ENCODE results near the gene RABGGTA. TPM values are rescaled to one million over a fixed set of nuclear protein-coding genes. Genes with fewer than 3 reads are reported as not detected.

RABGGTA gene
- polyA plus RNA-seq, 10 donors = 10.0 to 20.1 (median 13.3) TPM

DNA sequence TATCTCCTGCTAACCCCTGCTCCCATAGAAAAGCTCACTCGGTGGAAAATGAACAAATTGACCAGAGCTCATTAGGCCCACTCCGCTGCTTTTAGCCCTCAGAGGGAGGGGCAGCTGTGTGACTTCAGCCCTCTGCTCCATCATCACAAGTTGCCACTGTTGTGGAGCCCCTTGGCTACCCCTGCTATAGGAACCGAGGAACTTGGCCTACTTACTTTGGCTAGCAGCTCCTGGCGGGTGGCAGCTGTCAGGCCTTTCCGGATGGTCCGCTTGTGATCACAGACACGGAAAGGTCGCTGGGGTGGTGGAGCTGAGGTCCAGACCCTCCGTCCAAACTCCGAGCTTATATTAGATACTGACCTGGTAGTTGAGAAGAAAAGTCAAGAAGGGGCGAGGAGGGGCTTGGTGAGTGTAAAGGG is 35.8 kb upstream of the RABGGTA start:
- DNase-seq = no peak

DNA sequence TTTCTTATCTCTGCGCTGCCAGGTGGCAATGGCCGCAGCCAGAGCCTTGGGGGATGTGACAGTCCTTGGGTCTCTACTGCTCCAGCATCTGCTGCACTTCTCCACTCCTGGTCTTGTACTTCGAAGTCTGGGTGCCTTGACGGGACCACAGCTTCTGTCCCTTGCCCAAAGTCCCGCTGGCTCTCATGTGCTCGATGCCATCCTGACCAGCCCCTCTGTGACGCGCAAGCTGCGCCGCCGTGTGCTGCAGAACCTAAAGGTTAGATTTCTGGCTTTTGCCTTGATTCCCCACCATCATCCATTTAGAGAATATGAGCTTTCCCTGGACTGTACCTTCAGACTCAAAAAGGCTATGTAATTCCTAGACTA is 32.6 kb upstream of the RABGGTA start:
- DNase-seq = no peak

DNA sequence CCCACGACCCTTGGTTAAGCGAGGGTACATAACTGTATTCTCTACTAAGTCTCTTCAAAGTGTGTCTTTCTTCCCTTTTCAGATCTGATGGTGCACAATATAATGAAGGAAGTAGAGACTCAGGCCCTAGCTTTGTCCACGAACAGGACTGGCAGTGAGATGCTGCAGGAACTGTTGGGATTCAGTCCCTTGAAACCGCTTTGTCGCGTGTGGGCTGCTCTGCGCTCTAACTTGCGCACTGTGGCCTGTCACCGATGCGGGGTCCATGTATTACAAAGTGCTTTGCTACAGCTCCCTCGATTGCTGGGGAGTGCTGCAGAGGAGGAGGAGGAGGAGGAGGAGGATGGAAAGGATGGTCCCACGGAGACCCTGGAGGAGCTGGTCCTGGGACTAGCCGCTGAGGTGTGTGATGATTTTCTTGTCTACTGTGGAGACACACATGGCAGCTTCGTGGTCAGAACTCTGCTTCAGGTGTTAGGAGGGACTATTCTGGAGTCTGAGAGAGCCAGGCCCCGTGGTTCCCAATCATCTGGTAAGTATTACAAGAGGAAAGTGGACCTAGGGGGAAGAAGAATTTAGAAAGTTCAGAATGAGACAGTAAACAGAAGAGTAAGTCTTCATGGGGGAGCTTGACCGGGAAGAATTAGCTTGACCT is 29.1 kb upstream of the RABGGTA start:
- no peak for DNase-seq

DNA sequence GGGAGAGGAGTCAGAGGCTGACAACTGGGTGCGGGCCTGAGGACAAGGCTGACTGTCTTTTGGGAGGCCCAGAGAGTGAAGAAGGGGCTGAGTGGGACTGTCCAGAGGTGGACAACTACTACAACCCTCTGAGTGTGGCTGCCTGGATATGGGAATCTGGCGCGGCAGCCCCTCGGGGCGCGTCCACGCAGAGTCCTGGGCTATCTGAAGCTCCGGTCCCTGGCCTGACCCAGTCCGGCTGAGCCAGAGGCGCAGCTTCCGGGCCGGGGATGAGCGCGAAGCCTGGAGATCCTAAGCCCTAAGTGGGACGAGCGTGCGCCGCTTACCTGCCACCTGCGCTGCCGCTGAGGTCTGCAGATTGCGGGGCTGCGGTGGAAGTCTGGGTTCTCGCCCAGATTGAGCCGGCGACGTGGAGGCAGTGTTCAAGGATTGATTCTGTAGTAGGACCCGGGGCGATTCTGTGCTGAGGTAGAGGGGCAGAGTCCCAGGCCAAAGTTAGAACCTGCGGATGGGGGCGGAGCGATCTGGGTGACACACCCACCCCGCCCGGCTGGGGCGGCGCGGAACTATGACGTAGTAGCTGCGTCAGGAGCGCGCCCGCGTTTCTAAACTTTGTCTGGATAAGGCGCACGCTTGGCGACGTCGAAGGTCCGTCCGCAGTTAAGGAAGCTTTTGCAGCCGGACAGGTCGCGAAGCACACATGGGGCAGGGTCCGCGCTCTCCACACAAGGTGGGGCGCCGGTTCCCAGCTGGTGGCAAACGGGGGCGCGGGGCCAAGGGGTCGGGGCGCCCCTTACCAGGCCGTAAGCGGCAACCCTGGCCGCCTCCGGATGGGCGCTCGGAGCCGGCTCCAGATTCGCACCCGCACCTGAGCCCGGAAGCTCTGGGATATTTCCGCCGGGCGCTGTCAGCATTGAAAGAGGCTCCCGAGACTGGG is 28.1 kb upstream of the RABGGTA start, which contains the start of the genes DHRS1 and NOP9:
TSS of gene DHRS1 (minus strand) at position 526 of the 937 bp plus-strand sequence. CDS start 674 bp downstream, outside the sequence.
TSS of gene NOP9 (plus strand) at position 596 of the 937 bp plus-strand sequence. CDS start at position 701, 105 bp downstream.
- peak; percentile 87 to 95 (median 93) for DNase-seq

DNA sequence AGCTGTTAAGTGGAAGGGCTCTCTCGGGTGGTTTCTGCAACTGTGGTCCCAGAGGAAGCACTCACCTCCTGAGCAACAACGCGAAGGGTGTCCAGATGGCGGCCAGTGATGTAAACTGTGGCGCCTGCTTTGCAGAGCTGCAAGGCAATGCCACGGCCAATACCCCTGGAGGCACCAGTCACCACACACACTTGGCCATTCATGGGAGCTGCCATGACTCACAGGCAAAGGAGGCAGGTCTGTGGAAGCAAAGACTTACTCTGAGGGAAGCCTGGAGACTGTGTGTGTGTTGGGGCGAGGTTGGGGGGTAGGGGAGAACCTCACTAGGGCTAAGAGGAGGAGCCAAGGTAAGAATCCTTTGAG is 27.5 kb upstream of the RABGGTA start:
- DNase-seq = no peak

DNA sequence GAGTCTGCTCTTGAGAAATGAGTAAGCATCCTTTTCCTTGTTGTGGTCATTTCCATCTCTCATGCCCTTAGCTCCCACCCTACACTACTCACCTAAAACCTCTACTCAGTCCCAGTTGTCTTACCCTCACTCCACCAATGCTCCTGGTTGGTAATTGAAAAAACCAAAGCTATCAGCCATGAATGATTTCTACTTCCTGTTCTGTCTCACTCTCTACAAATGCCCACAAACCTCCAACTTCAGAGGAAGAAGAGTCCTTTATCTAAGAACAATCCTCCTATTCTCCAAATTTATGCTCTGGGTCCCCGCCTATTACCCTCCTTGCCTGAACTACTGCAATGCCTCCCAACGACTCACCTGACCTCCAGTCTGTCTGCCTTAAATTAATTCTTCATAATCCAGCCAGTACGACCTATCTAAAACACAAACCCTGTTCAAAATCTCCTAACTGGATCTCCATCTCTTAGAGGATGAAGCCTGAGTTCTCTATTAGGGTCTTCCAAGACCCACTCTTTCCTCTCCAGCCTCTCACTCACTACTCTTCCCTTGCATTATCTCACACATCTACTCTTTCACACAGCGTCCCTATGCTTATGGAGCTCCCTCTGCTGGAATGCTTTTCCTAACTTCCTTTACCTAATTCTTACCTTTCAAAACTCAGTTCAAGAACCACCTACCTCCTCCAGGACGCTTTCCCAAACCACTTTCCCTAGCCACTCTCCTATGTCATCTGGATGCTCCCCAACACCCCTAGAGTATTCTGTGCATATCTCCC is 26.0 kb upstream of the RABGGTA start:
- DNase-seq = no peak

DNA sequence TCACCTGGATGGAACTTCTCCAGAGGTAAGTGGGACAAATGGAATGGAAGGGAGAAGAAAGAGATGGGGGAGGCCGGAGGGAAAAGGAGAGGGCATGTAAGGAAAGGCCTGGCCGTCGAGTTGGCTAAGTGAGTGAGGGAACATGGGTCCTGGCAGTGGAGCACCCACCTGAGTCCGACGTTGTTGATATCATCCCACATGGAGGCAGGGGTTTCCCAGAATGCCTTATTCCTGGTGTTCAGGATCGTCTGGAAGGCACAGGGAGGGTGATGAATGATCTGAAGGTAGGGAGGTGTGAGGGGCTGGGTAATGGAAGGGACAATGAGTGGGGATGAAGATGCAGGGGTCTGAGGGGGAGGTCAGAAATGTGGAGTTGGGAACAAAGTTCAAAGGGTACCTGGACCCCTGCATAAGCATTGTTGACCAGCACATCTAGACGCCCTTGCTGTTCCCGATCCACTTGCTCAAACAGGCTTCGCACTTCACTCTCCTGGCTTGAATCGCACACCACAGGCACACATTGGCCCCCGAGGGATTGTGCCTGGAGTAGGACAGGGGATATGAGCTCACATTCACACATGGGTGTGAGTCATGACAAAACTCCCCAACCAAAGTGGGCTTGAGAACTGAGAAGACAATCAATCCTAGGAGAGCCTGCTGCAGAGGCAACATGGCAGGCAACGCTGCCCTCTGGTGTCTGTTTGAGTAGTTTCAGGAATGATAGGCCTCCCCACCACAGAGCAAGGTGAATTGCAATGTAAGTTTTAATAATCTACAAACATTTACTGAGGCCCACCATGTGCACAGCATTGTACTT is 25.2 kb upstream of the RABGGTA start:
- DNase-seq = peak; percentile 71 to 81 (median 80)

DNA sequence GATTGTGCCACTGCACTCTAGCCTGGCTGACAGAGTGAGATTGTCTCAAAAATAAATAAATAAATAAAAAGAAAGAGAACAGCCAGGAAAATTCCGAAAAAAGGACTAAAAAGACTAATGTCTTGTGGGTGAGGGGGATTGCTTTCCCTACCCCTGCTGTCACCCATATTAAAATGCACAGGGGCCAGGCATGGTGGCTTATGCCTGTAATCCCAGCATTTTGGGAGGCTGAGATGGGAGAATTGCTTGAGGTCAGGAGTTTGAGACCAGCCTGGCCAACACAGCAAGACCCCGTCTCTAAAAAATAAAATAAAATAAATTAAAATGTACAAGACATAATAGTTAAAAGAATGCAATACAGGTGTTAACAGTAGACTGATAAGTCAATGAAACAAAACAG is 22.1 kb upstream of the RABGGTA start:
- no peak for DNase-seq

DNA sequence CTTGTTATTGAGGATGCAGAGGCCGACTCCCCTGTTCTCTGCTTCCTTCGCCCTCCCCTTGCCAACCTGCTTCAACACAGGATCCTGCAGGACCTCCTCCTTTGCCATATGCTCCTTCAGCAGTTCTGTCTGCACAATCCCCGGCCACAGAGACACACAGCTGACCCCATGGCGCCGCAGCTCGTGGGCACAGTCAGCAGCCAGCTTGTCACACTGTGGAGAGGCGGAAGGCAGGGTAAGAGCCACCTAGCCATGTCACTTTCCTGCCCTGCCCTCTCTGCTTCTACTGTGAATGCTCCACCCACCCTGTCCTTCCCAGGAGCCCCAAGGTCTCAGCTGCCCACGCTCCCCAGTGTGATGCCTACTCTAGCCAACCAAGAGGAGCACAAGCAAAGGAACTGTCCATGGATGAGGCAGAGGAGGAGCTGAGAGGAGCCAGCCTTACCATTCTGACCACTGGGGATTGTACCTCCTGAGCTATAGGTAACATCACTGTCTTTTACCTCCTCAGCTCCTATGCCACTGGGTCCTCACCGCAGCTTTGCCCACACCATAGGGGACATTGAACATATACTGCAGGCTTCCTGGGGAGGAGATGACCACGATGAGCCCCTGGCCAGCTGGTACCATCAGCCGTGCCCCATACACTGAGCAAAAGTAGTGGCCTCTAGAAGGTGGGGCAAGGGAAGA is 20.9 kb upstream of the RABGGTA start:
- DNase-seq = no peak

DNA sequence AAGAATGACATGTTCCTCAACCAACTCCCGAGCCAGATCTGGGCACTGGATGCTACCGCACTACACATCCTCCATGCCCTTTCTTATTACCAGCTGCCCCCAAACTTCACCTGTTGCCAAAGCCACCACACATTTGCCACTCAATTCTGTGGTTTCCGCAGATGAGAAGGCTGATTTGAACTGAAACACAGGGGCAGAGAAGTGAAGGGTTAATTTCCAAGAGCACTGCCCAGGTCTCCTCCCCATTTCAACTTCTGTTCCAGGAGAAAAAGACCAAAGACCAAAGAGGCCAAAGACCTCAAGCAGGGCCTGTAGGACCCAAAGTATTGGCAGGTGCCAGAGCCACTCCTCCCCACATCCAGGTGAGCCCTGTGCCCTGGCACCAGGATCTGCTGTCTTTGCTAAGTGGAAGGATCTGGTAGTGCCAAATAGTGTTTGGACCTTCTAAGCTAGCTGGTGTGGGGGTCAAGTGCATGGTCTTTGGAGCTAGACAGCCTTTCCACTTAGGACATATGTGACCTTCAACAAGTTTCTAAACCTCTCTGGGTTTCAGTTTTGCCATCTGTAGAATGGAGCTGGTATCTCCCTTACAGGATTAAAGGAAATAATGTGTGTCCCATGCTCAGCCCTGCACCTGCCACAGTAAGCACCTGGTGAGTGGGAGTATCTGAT is 20.2 kb upstream of the RABGGTA start:
- no peak for DNase-seq

DNA sequence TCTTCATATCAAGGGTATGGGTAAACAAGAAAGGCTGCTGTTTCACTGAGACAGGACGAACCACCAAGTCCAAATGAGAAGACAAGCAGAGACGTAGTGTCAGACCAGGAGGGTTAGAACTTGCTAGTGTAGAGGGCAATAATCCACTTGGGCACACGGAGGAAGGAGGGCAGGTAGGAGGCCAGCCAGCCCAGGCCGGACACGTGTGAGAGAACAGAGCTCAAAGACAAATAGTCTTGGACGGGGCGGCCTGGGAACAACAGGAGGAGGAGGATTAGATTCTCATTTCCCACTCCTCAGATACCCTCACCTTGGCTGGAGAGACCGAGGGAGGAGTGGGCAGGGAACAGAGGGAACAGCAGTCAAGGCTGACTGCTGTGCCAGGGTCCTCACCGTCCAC is 19.3 kb upstream of the RABGGTA start:
- DNase-seq = no peak

DNA sequence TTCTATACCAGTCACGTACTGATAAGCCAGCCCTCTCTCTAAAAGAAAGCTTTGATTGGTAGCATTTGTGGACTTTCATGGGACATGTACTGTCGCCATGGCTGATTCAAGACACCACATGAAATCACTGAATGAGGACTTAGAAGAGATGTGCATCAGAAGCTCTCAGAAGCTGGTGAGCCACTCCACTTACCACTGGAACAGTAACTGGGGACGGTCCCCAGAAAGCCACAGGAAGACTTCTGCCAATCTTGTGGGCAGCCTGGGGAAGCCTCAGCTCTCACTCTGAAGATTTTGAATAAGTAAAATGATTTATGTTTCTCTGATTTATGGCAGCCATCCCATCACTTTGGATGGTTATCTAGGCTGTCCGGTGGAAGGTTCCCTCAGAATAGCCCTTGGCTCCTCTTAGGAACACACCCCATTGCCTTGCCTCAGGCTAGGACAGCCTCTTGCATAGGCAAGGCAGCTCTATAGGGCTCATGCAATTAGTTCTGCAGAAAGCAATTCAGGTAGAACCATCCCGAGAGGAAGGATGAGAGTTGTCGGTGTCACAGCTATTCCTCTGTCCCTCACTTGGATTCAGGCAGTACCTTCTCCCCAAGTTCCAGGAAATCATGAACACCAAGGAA is 18.4 kb upstream of the RABGGTA start:
- no peak for DNase-seq

DNA sequence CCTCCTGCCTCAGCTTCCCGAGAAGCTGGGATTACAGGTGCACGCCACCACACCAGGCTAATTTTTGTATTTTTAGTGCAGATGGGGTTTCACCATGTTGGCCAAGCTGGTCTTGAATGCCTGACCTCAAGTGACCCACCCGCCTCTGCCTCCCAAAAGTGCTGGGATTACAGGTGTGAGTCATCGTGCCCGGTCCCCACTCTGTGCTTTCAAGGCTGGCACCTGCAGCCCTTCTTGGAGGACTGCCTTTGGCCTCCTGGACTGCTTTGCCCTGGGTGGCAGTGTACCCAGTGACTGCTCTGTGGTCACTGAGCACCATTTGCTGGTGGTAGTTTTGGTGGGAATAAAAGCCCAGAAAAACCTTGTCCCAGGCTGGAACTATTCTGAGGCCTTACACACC is 15.6 kb upstream of the RABGGTA start:
- DNase-seq = no peak

DNA sequence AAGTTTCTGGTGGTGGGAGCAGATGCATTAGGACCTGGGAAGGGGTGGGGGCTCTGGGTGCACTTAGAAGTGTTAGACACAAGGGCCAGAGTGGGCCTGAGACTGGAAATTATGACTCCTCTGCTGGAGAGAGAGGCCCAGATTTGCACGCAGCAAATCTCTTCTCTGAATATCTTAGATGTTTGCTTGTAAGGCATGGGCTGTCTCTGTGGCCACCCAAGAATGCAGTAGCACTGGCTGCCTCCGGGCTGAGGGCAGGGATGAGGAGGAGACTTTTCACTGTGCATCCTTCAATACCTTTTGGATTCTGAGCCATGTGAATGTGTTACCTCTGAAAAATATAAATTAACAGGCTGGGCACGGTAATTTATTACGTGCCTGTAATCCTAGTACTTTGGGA is 14.0 kb upstream of the RABGGTA start:
- no peak for DNase-seq

DNA sequence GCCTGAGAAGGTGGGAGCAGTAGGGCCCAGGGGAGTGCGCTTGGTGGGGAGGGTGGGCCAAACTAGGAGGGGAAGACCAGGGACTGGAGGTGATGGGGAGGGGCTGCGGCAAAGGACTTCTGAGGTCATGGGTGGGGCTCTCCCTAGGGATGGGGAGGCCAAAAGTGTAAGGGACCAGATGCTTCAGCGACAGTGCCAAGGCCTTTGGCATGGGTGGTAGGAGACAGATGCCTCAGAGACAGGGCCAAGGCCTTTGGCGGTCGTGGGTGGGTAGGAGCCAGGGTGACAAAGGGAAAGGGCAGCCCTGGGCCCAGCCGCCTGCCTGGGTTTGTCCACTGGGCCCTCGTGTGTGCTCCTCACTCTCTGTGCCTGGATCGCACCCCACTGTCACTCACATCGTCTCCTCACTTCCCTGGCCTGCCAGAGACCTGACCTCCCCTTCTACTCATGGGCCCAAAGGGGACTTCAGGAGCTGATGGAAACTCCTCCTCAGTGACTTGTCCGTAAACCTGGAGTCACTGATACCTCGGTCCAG is 13.2 kb upstream of the RABGGTA start:
- no peak for DNase-seq

DNA sequence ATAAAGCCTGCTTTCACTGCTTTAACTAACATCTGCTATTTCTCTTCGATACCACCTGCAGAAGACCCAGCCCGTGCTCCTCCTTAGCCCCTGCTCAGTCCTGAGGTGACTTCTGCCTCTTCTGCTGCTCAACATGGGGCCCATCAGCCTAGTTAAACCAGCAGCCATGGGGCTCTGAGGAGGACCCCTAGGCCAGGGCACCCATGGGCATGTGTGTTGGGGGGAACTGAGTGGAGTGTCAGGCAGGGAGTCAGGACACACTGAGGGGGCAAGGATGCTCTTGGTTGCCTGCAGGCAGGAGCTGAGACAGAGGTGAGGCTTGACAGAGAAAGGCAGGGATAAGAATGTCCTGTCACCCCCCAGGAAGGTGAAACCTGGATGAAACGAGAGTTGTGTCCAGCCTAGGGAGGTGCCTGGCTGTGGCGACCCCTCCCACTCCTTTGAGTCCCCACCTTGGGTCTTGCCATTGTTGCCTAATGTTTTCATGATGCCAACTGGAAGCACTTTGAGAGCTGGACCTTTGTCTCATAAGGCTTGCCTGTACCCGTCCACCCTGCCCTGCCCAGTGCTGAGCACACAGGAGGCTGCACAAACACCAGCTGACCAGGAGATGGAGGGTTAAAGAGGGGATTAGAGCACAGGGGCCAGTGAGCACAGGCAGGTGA is 12.5 kb upstream of the RABGGTA start:
- DNase-seq = no peak

DNA sequence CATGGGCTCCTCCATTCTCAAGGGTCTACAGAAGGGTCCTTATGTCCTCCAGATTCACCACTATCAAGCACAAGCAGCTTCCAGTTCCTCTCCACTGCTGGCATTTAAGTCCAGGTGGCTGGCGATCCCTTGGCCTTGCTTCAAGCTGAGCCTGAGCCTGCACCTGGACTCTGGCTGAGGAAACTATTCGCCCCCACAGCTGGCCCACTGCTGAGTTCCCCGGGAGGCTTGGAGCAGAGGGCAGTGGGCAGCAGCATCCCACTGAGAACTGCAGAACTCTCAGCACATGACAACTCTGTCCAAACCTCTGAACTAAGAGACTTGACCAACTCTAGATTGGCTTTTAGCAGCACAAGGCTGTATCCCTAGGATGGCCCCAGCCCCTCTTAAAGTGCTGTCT is 11.3 kb upstream of the RABGGTA start:
- no peak for DNase-seq

DNA sequence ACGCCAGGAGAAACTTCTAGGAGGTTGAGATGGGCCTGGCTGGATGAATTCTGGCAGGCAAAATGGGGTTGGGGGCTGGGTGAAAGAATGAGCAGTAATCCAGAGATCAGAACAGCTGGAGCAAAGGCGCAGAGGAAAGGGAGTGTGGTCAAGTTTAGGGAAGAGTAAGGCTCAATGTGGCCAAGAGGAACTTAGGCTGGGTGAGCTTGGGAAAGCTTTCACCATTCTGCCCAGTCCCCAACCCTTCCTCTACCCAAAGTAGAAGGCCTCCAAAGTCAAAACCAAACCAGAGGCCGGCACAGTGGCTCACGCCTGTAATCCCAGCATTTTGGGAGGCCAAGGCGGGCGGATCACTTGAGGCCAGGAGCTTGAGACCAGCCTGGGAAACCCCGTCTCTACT is 10.2 kb upstream of the RABGGTA start:
- no peak for DNase-seq

All from muscle of back (tissue), 11 donors.